ENCODE results near the gene FOXK1. TPM values are rescaled to one million over a fixed set of nuclear protein-coding genes. Genes with fewer than 3 reads are reported as not detected.

The FOXK1 gene
- total and polyA plus RNA-seq, 2 experiments from 2014 or later = 2.3 to 12.7 TPM

- peaks cover 5% of the 10 kb centered on the region; the same call in 1 of the 2 replicates for H3K4me1 ChIP-seq (ENCODE audit: insufficient read depth)
- H3F3A ChIP-seq (replicated peaks; ENCODE audit: low read depth) = no peaks in the 10 kb centered on the region
- Mint-ChIP-seq H3K27me3 (ENCODE audit: insufficient read depth, low read depth, poor library complexity) (peaks cover 13% of the 10 kb centered on the region), H3K4me3 (no peak overlapping the region), H3K4me1 (peaks cover 9% of the 10 kb centered on the region; the same call in 2 of the 3 replicates), H3K36me3 (ENCODE audit: low read depth) (no peaks in the 10 kb centered on the region; the same call in 2 of the 3 replicates), H3K27ac (no peak overlapping the region), H3K9me3 (no peaks in the 10 kb centered on the region; the same call in 2 of the 3 replicates)
- TF ChIP-seq EZH2phosphoT487 (IDR thresholded peaks at IDR 0.05; ENCODE audit: unreplicated experiment) (no peak), NANOG (IDR thresholded peaks at IDR 0.05; ENCODE audit: borderline replicate concordance) (no peak), EZH2 (IDR thresholded peaks at IDR 0.05; ENCODE audit: low read depth, unreplicated experiment) (no peak), ZNF331 (CRISPR knock-in tag; IDR thresholded peaks at IDR 0.05; ENCODE audit: low read depth) (no peak), REST (IDR thresholded peaks at IDR 0.05; ENCODE audit: unreplicated experiment) (no peak), ZNF114 (CRISPR knock-in tag; IDR thresholded peaks at IDR 0.05) (no peak), ZNF462 (CRISPR knock-in tag; IDR thresholded peaks at IDR 0.05) (no peak), STAT1 (IDR thresholded peaks at IDR 0.05; ENCODE audit: unreplicated experiment) (no peak), CREB1 (CRISPR knock-in tag; IDR thresholded peaks at IDR 0.05; ENCODE audit: low read depth) (no peak), POLR2AphosphoS5 (IDR thresholded peaks at IDR 0.05; ENCODE audit: low read depth) (no peak), JUNB (IDR thresholded peaks at IDR 0.05; ENCODE audit: unreplicated experiment) (no peak)
- ATAC-seq = no peak
- H2AFZ ChIP-seq = no peak overlapping the region
- no peak overlapping the region for H3K4me2 ChIP-seq
- no peaks in the 10 kb centered on the region for H3K27me3 ChIP-seq (ENCODE audit: insufficient read depth)
- DNase-seq (ENCODE audit: low spot score) = no peak
- H3K4me3 ChIP-seq = no peak overlapping the region
- H3K36me3 ChIP-seq (ENCODE audit: insufficient read depth) = no peaks in the 10 kb centered on the region
- peaks cover 3% of the 10 kb centered on the region; the same call in 1 of the 2 replicates for H3K79me2 ChIP-seq (replicated peaks; ENCODE audit: insufficient read depth)
- H3K27ac ChIP-seq (ENCODE audit: low read depth) = no peak overlapping the region
- no peaks in the 10 kb centered on the region; the same call in 1 of the 2 replicates for H4K20me1 ChIP-seq (replicated peaks; ENCODE audit: insufficient read depth)
- no peaks in the 10 kb centered on the region for H3K9me2 ChIP-seq (ENCODE audit: insufficient read depth)
Observed at GRCh38 chr7:4770886-4771285, 88.8 kb downstream of the FOXK1 start.
